Naive thymus-derived CD4-positive, alpha-beta T cell (primary cell): ENCODE measurements around the gene MAPKAPK2. TPM values are rescaled to one million over a fixed set of nuclear protein-coding genes. Genes with fewer than 3 reads are reported as not detected.
A peak's percentile ranks its signal among the peaks of the same experiment; 100 is the strongest.

Source experiments
- ATAC-seq: fragments of 150-1000 bp; cut with Tn5 transposase; 2 replicates; pipeline ENCODE4 v1.10.0; 2021; ENCODE audit warnings: mild to moderate bottlenecking, moderate library complexity
- CTCF ChIA-PET: fragments of 350-600 bp; sonication (Branson Sonifier 250); formaldehyde crosslinking; loops from one replicate; lab custom pipeline; 2021; ENCODE audit warnings: antibody characterized with exemption; lab: Charles Lee
- POLR2A ChIA-PET: fragments of 350-600 bp; sonication (Branson Sonifier 250); formaldehyde crosslinking; loops from one replicate; lab custom pipeline; 2021; ENCODE audit warnings: antibody characterized with exemption, inconsistent platforms; lab: Charles Lee
- DNase-seq, 9 donors: peaks; one replicate each; pipeline versions ENCODE4 v3.0.0 to v3.0.0-alpha.2; 2020 to 2022; ENCODE audit warnings: mixed read lengths in 1 of 9
- H3K27ac ChIP-seq: one replicate; pipeline ENCODE4 v1.7.0; 2013; ENCODE audit warnings: mild to moderate bottlenecking, low read depth, low read length, moderate library complexity
- H3K27me3 ChIP-seq, 2 donors: one replicate each; pipeline ENCODE4 v1.7.0; 2013; ENCODE audit warnings: low read length in 2 of 2, mild to moderate bottlenecking in 2 of 2, moderate library complexity in 2 of 2; ENCODE audit not compliant: control insufficient read depth in 2 of 2, insufficient read depth in 2 of 2
- H3K36me3 ChIP-seq, 3 experiments: 1 replicate in 2 of 3; 2 replicates in 1 of 3; pipeline ENCODE4 v1.7.0; 2013; ENCODE audit warnings: low read length in 3 of 3, mild to moderate bottlenecking in 3 of 3, moderate library complexity in 1 of 3; ENCODE audit not compliant: insufficient read depth in 3 of 3, control insufficient read depth in 2 of 3
- H3K4me1 ChIP-seq, 2 donors: one replicate each; pipeline ENCODE4 v1.7.0; 2013; ENCODE audit warnings: low read length in 2 of 2, mild to moderate bottlenecking in 2 of 2, moderate library complexity in 1 of 2; ENCODE audit not compliant: control insufficient read depth in 2 of 2, insufficient read depth in 2 of 2
- H3K4me3 ChIP-seq: 2 replicates; pipeline ENCODE4 v1.7.0; 2013; ENCODE audit warnings: mild to moderate bottlenecking, low read length
- H3K9me3 ChIP-seq, 3 experiments: 1 replicate in 2 of 3; 2 replicates in 1 of 3; pipeline ENCODE4 v1.7.0; 2013; ENCODE audit warnings: low read length in 3 of 3; ENCODE audit not compliant: control insufficient read depth in 2 of 3
- H3K27ac Mint-ChIP-seq, 9 donors: one replicate each; pipeline ENCODE4 v1.8.0; 2020 to 2022; ENCODE audit warnings: mixed read lengths in 9 of 9, mild to moderate bottlenecking in 8 of 9, moderate library complexity in 5 of 9, inconsistent platforms in 2 of 9
- H3K27me3 Mint-ChIP-seq, 5 donors: one replicate each; pipeline ENCODE4 v1.8.0; 2021 to 2022; ENCODE audit warnings: mixed read lengths in 5 of 5, mild to moderate bottlenecking in 1 of 5
- H3K36me3 Mint-ChIP-seq, 5 donors: one replicate each; pipeline ENCODE4 v1.8.0; 2020 to 2022; ENCODE audit warnings: mixed read lengths in 5 of 5, mild to moderate bottlenecking in 3 of 5, inconsistent platforms in 1 of 5
- H3K4me1 Mint-ChIP-seq, 7 donors: one replicate each; pipeline ENCODE4 v1.8.0; 2020 to 2022; ENCODE audit warnings: mixed read lengths in 7 of 7, mild to moderate bottlenecking in 3 of 7, inconsistent platforms in 1 of 7
- H3K4me3 Mint-ChIP-seq, 10 donors: one replicate each; pipeline ENCODE4 v1.8.0; 2020 to 2022; ENCODE audit warnings: mild to moderate bottlenecking in 10 of 10, mixed read lengths in 10 of 10, moderate library complexity in 6 of 10, inconsistent platforms in 2 of 10
- H3K9me3 Mint-ChIP-seq, 11 donors: one replicate each; pipeline ENCODE4 v1.8.0; 2020 to 2022; ENCODE audit warnings: mixed read lengths in 11 of 11, mild to moderate bottlenecking in 4 of 11, inconsistent platforms in 1 of 11, moderate library complexity in 1 of 11
- intact Hi-C, 2 donors: fragments of 100-400 bp; cut with micrococcal nuclease; formaldehyde crosslinking; loops; one replicate each; pipeline ENCODE4 v1.15.1; 2023
- polyA plus RNA-seq, 2 donors: library from polyadenylated mRNA; unstranded; fragments of 300-500 nt; fragmentation: Illumina TruSeq; gene quantifications; one replicate each; pipeline ENCODE4 v1.2.3, GENCODE V29; 2021
- total RNA-seq, 6 experiments: library from RNA in 5 of 6; stranded (reverse) in 5 of 6; gene quantifications; 1 replicate in 5 of 6; 2 replicates in 1 of 6; pipeline ENCODE4 v1.2.3 and lab custom pipeline; 2021 to 2026

Gene MAPKAPK2
- total and polyA plus RNA-seq, 7 experiments from 2014 or later, result 1.4 to 123 (median 53.2) TPM

DNA sequence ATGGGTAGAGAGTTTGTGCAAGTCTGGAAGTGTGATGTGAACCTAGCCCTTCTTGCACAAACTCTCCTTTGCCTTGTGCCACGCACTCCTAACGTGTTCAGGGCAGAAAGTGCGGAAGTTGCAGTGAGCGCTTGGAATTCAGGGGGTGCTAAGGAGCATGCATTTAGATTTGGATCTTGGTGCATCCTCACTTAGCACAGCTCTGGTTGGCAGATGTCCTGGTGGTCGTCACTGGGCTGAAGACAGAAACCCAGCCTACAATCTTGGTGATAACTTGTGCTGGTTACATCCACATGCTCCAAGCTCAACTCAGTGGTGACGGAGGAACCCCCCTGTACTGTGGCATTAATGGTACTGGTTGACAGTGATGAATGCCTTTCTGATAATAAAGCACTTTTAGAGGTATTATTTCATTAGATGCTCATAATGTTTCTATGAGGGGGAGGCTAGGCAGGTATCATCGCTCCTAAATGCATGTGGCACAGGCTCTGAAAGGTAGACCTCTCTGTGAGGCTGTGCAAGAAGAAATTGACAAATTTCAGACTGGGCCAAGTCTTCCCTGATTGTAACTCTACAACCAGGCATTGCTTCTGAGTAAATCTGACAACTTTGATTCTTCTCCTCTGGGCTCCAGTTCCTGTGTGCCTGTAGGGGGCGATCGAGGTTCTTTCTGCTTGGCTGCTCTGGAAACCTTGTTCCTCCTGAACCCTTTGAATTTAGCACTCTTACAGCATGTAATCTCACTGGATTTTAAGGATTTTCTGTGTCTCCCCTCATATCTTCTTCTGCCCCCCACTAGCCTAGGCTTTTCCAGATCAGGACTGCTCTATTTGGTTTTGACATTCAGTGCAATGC, 40.6 kb downstream of the MAPKAPK2 start:
- intact Hi-C loops, result loop anchor here (1.0 to 5.0 kb wide), 5 partner anchors 8 to 327 kb away; partner anchors contain the start of genes PFKFB2 (in 1 of the 2) and YOD1 (in 1 of the 2)
- CTCF ChIA-PET, result interaction anchor here (0.7 to 7.1 kb wide), 33 partner anchors 7 to 280 kb away, joined by 3 to 61 read pairs (median 5); partner anchors contain the start of genes FCMR and IL10
- no peak overlapping the region for H3K4me3 Mint-ChIP-seq
- no peaks in the 10 kb centered on the region for H3K27me3 Mint-ChIP-seq
- peaks cover 0 to 8% (median 0%) of the 10 kb centered on the region in 5 donors for H3K36me3 Mint-ChIP-seq
- H3K9me3 ChIP-seq, result no peaks in the 10 kb centered on the region
- peaks cover 29 to 50% (median 46%) of the 10 kb centered on the region in 7 donors for H3K4me1 Mint-ChIP-seq
- H3K9me3 Mint-ChIP-seq, result peaks cover 0 to 1% (median 0%) of the 10 kb centered on the region in 11 donors
- peak; percentile 61 for ATAC-seq
- POLR2A ChIA-PET, result interaction anchor here (0.7 to 2.6 kb wide), 5 partner anchors 11 to 187 kb away, joined by 3 to 13 read pairs (median 6); no protein-coding TSS in a partner anchor
- DNase-seq, result peak in 8 of 9 donors; percentile 35 to 64 (median 58)
- H3K4me3 ChIP-seq, result no peak overlapping the region
- H3K36me3 ChIP-seq, result peaks cover 0 to 16% (median 9%) of the 10 kb centered on the region in 3 experiments
- peak overlapping the region in 8 of 9 donors; percentile 19 to 90 (median 58) for H3K27ac Mint-ChIP-seq
- H3K27me3 ChIP-seq, result no peaks in the 10 kb centered on the region
- H3K27ac ChIP-seq, result no peak overlapping the region
- H3K4me1 ChIP-seq, result peaks cover 17 to 25% of the 10 kb centered on the region in 2 donors

DNA sequence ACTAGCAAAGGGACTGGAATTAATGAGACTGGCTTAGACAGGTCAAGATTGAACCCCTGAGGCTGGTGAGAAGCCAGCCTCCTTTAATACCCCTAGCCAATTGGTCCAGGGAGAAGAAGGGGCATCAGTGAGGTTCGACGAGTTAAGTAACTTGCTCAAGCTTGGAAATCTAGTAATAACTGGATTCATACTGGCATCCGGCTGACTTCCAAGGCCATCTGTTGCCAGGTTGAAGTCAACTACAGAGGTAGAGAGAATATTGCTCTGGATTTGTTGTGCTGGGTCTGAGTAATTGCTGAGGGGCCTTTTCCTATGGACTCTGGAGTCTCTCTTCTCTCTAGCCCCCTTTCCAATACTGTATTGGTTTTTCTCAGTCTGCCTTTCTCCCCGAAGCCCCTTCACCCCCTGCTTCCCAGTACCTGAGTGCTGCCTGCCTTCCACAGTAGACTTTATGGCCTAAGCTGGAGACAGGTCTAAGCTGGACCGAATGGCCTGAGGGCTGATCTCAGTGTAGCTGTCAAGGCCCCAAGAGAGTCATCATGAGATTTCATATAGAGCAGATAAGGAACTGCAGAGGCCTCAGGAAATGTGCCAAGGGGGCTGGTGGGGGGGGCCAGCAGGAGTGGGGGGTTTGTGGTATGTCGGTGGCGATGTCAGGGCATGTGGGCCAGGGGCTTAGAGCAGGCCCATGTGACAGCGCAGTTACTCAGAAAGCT, 43.4 kb downstream of the MAPKAPK2 start:
- Mint-ChIP-seq H3K27me3 (no peaks in the 10 kb centered on the region), H3K27ac (peak overlapping the region in 5 of 9 donors; percentile 32 to 79 (median 46)), H3K4me3 (no peak overlapping the region), H3K4me1 (peaks cover 28 to 42% (median 36%) of the 10 kb centered on the region in 7 donors), H3K36me3 (peaks cover 3 to 20% (median 9%) of the 10 kb centered on the region in 5 donors), H3K9me3 (peaks cover 0 to 1% (median 0%) of the 10 kb centered on the region in 11 donors)
- CTCF ChIA-PET, result interaction anchor here (0.7 to 7.1 kb wide), 6 partner anchors 20 to 310 kb away, joined by 3 to 61 read pairs (median 17); no protein-coding TSS in a partner anchor
- H3K4me3 ChIP-seq, result no peak overlapping the region
- no peaks in the 10 kb centered on the region for H3K27me3 ChIP-seq
- POLR2A ChIA-PET, result no interaction called here
- intact Hi-C loops, result loop anchor here (2.0 to 5.0 kb wide), 4 partner anchors 41 to 349 kb away; partner anchors contain the start of genes PFKFB2 (in 1 of the 2) and YOD1 (in 1 of the 2)
- DNase-seq (no peak), ATAC-seq (no peak)
- peaks cover 14 to 17% of the 10 kb centered on the region in 2 donors for H3K4me1 ChIP-seq
- no peak overlapping the region for H3K27ac ChIP-seq
- H3K9me3 ChIP-seq, result no peaks in the 10 kb centered on the region
- H3K36me3 ChIP-seq, result peaks cover 3 to 44% (median 9%) of the 10 kb centered on the region in 3 experiments

- CTCF ChIA-PET, result interaction anchor here (7.1 kb wide), 1 partner anchor 254 kb away, joined by 61 read pairs; no protein-coding TSS in a partner anchor
- peaks cover 3 to 20% (median 9%) of the 10 kb centered on the region in 5 donors for H3K36me3 Mint-ChIP-seq
Measured at GRCh38 chr1:206728697-206728987, 43.9 kb downstream of the MAPKAPK2 start.

DNA sequence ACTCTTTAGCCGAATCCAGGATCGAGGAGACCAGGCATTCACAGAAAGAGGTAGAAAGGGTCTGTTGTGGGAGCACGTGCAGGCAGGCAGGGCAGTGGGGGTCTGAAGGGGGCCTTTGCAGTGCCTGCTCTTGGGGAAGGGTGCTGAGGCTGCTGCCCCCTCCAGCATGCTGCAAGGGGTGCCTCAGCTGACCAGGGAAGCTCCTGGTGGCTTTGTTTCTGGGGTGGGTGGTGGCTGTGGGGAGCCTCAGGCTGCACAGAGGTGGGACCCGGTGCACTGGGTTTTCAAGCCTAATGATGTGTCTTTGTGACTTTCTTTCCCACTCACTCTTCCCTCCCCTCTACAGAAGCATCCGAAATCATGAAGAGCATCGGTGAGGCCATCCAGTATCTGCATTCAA, 44.3 kb downstream of the MAPKAPK2 start:
- no peak for DNase-seq
- no peak for ATAC-seq
- Mint-ChIP-seq H3K4me3 (no peak overlapping the region), H3K4me1 (peaks cover 25 to 38% (median 32%) of the 10 kb centered on the region in 7 donors), H3K36me3 (peaks cover 3 to 20% (median 9%) of the 10 kb centered on the region in 5 donors), H3K27ac (peak overlapping the region in 5 of 9 donors; percentile 24 to 59 (median 32)), H3K9me3 (peaks cover 0 to 1% (median 0%) of the 10 kb centered on the region in 11 donors), H3K27me3 (no peaks in the 10 kb centered on the region)
- Histone ChIP-seq H3K27ac (no peak overlapping the region), H3K9me3 (no peaks in the 10 kb centered on the region), H3K27me3 (no peaks in the 10 kb centered on the region), H3K4me3 (no peak overlapping the region), H3K36me3 (peaks cover 3 to 45% (median 9%) of the 10 kb centered on the region in 3 experiments), H3K4me1 (peaks cover 14 to 17% of the 10 kb centered on the region in 2 donors)
- POLR2A ChIA-PET, result interaction anchor here (0.5 to 10.0 kb wide), 3 partner anchors 39 to 335 kb away, joined by 3 to 148 read pairs (median 5); no protein-coding TSS in a partner anchor
- CTCF ChIA-PET, result interaction anchor here (7.1 kb wide), 1 partner anchor 254 kb away, joined by 61 read pairs; no protein-coding TSS in a partner anchor
- intact Hi-C loops, result loop anchor here in 1 of 2 donors (5.0 kb wide), 2 partner anchors 97 to 323 kb away; partner anchors contain the start of genes PFKFB2 and YOD1

More at GRCh38 chr1:206728697-206728987, 43.9 kb downstream of the MAPKAPK2 start:
- Mint-ChIP-seq H3K4me1 (peaks cover 27 to 42% (median 36%) of the 10 kb centered on the region in 7 donors), H3K27ac (peak overlapping the region in 2 of 9 donors; percentile 25 to 59), H3K27me3 (no peaks in the 10 kb centered on the region), H3K9me3 (peaks cover 0 to 1% (median 0%) of the 10 kb centered on the region in 11 donors), H3K4me3 (no peak overlapping the region)
- Histone ChIP-seq H3K9me3 (no peaks in the 10 kb centered on the region), H3K27me3 (no peaks in the 10 kb centered on the region), H3K4me1 (peaks cover 14 to 17% of the 10 kb centered on the region in 2 donors), H3K27ac (no peak overlapping the region), H3K4me3 (no peak overlapping the region), H3K36me3 (peaks cover 3 to 45% (median 9%) of the 10 kb centered on the region in 3 experiments)
- intact Hi-C loops, result loop anchor here in 1 of 2 donors (5.0 kb wide), 2 partner anchors 96 to 324 kb away; partner anchors contain the start of genes PFKFB2 and YOD1
- no peak for DNase-seq
- POLR2A ChIA-PET, result no interaction called here
- ATAC-seq, result no peak

DNA sequence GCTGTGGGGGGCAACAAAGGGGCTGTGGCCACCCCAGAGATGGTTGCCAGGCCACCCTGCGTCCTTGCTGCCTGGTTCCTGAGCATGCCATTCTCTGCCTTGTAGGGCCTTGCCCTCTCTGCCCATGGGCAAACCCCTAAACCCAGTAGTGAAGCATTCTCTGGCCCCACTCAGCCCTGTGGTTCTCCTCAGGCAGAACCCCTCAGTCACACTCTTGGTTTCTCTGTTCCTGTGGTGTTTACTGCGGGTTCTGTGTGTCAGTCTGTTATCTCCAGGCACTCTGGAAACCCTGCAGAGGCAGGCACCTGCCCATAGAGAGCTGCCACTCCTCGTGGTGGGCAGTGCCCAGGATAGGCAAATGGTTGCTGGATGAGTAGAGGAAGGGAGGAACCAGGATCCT, 44.8 kb downstream of the MAPKAPK2 start:
- Mint-ChIP-seq H3K36me3 (peaks cover 3 to 20% (median 9%) of the 10 kb centered on the region in 5 donors), H3K4me1 (peaks cover 24 to 38% (median 31%) of the 10 kb centered on the region in 7 donors), H3K27ac (peak overlapping the region in 3 of 9 donors; percentile 24 to 59 (median 32)), H3K27me3 (no peaks in the 10 kb centered on the region), H3K9me3 (peaks cover 0 to 1% (median 0%) of the 10 kb centered on the region in 11 donors), H3K4me3 (no peak overlapping the region)
- Histone ChIP-seq H3K36me3 (peaks cover 3 to 45% (median 9%) of the 10 kb centered on the region in 3 experiments), H3K4me1 (peaks cover 14 to 17% of the 10 kb centered on the region in 2 donors), H3K27ac (no peak overlapping the region), H3K4me3 (no peak overlapping the region), H3K27me3 (no peaks in the 10 kb centered on the region), H3K9me3 (no peaks in the 10 kb centered on the region)
- intact Hi-C loops, result loop anchor here in 1 of 2 donors (5.0 kb wide), 2 partner anchors 97 to 323 kb away; partner anchors contain the start of genes PFKFB2 and YOD1
- POLR2A ChIA-PET, result interaction anchor here (0.5 to 10.0 kb wide), 4 partner anchors 39 to 334 kb away, joined by 3 to 148 read pairs (median 4); partner anchors contain the start of gene FCMR
- ATAC-seq, result no peak
- CTCF ChIA-PET, result interaction anchor here (9.3 kb wide), 1 partner anchor 77 kb away, joined by 329 read pairs; no protein-coding TSS in a partner anchor
- no peak for DNase-seq
